ENCODE data around the gene NEK6. TPM values are rescaled to one million over a fixed set of nuclear protein-coding genes. Genes with fewer than 3 reads are reported as not detected.

NEK6 gene
- total and polyA plus RNA-seq, 2 of the 8 experiments (the other 6 are each of a cell fraction or from before 2014, with no cell fraction given), result 17.7 to 19.7 TPM

DNA sequence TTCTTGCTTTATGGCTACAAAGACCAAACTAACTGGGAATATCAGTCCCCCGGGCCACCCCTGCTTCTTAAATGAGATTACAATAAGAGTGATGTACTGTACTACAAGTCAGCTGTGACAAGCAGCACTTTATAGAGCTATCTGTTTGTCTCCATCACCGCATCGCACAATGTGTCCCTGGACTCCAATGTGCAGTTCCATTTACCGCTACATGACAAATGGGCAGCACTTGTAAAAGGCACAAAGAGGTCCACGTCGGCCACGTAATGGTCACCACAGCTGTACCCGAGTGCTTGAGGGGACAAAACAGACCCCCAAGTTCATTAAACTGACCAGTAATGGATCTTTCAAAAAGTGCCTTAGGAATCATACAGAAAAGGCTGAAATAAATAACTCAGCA, 103.4 kb downstream of the NEK6 start:
- H3K27me3 ChIP-seq (replicated peaks in 1 of 4; ENCODE audit: control insufficient read depth in 3 of 4, extremely low read depth in 1 of 4, insufficient read depth in 3 of 4, low read length in 3 of 4), result no peaks in the 10 kb centered on the region
- peaks cover 18% of the 10 kb centered on the region for H3K79me1 ChIP-seq (ENCODE audit: low read depth, low read length)
- H3K18ac ChIP-seq (ENCODE audit: extremely low read depth, low read length), result no peak overlapping the region
- no peak overlapping the region for H3K4me2 ChIP-seq (ENCODE audit: insufficient read depth in 1 of 2, low read depth in 2 of 2, low read length in 2 of 2)
- peaks cover 9 to 30% of the 10 kb centered on the region in 2 experiments for H4K20me1 ChIP-seq (replicated peaks in 1 of 2; ENCODE audit: control insufficient read depth in 1 of 2, insufficient read depth in 2 of 2, low read length in 2 of 2)
- no peaks in the 10 kb centered on the region for H3K23me2 ChIP-seq (ENCODE audit: low read depth, low read length)
- no peak overlapping the region for H2BK15ac ChIP-seq (ENCODE audit: low read length)
- H3K56ac ChIP-seq (replicated peaks; ENCODE audit: insufficient read length, low read depth, low read length), result no peak overlapping the region
- no peak overlapping the region for H3K27ac ChIP-seq (ENCODE audit: low read depth, low read length)
- ChIA-PET POLR2A (ENCODE audit: partially characterized antibody) (interaction anchor here (1.2 kb wide), 1 partner anchor 13 kb away, joined by 3 read pairs; no protein-coding TSS in a partner anchor), CTCF (ENCODE audit: partially characterized antibody) (interaction anchor here (0.8 to 2.8 kb wide), 10 partner anchors 8 to 239 kb away, joined by 3 to 15 read pairs (median 4); no protein-coding TSS in a partner anchor)
- no peak overlapping the region for H4K8ac ChIP-seq (ENCODE audit: extremely low read depth, insufficient read depth, low read length)
- no peaks in the 10 kb centered on the region for H3K9me3 ChIP-seq (ENCODE audit: insufficient read depth in 2 of 2, low read depth in 1 of 2, low read length in 1 of 2)
- 94% methylated on average over 8 of the region's 8 CpGs; no CpG with 5 or more reads in 1 of the 2 experiments for WGBS, 2 experiments (ENCODE audit: extremely low coverage in 1 of 2, insufficient coverage in 1 of 2, insufficient read length in 1 of 2, insufficient replicate concordance in 2 of 2, low coverage in 1 of 2, low lambda C conversion rate in 2 of 2, missing lambda C conversion rate in 1 of 2)
- H3K4ac ChIP-seq (replicated peaks; ENCODE audit: insufficient read length, low read depth, low read length), result no peak overlapping the region
- no peak for DNase-seq (ENCODE audit: low read depth in 1 of 2, low spot score in 2 of 2)
- H4K5ac ChIP-seq (ENCODE audit: insufficient read length, low read depth, low read length), result no peak overlapping the region
- no peak overlapping the region for H2AK5ac ChIP-seq (ENCODE audit: low read depth, low read length)
- no peak overlapping the region for H2BK5ac ChIP-seq (ENCODE audit: low read depth, low read length)
- H2AFZ ChIP-seq (ENCODE audit: low read length), result no peak overlapping the region
- H3K4me1 ChIP-seq (replicated peaks in 1 of 4; ENCODE audit: control insufficient read depth in 3 of 4, insufficient read depth in 4 of 4, low read length in 3 of 4), result no peaks in the 10 kb centered on the region
- H3K9ac ChIP-seq (replicated peaks in 1 of 4; ENCODE audit: extremely low read depth in 1 of 4, low read depth in 3 of 4, low read length in 3 of 4), result no peak overlapping the region
- H2BK12ac ChIP-seq (ENCODE audit: low read depth, low read length), result no peak overlapping the region
- no peak overlapping the region for H2BK20ac ChIP-seq (ENCODE audit: low read length)
- no peaks in the 10 kb centered on the region for H3K36me3 ChIP-seq (ENCODE audit: control insufficient read depth in 2 of 4, insufficient read depth in 4 of 4, low read length in 3 of 4)
- H2BK120ac ChIP-seq (replicated peaks; ENCODE audit: low read depth, low read length), result no peak overlapping the region
- no peak overlapping the region for H3K23ac ChIP-seq (ENCODE audit: insufficient read length)
- H3K4me3 ChIP-seq (ENCODE audit: extremely low read depth in 1 of 4, insufficient read depth in 2 of 4, low read depth in 3 of 4, low read length in 4 of 4), result no peak overlapping the region
- H3K14ac ChIP-seq (ENCODE audit: insufficient read length), result no peak overlapping the region
- no peak for FAIRE-seq
- H4K91ac ChIP-seq (replicated peaks; ENCODE audit: insufficient read length, low read length), result no peak overlapping the region
- H3K79me2 ChIP-seq (ENCODE audit: control insufficient read depth in 1 of 2, insufficient read depth in 2 of 2, low read length in 2 of 2), result peaks cover 3 to 83% of the 10 kb centered on the region in 2 experiments; a peak in 3 of 4 replicates
- TF ChIP-seq, protein P1, sequence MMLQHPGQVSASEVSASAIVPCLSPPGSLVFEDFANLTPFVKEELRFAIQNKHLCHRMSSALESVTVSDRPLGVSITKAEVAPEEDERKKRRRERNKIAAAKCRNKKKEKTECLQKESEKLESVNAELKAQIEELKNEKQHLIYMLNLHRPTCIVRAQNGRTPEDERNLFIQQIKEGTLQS (IDR thresholded peaks at IDR 0.05; ENCODE audit: insufficient read depth, low read depth, low read length), result no peak
- no peak for TF ChIP-seq TAF7 (optimal IDR thresholded peaks at IDR 0.05; ENCODE audit: borderline replicate concordance, low read depth, low read length)
- TF ChIP-seq PHF8 (conservative IDR thresholded peaks at IDR 0.05; ENCODE audit: low read depth, low read length), result no peak
- TF ChIP-seq KDM4A (IDR thresholded peaks at IDR 0.05; ENCODE audit: low read depth, low read length, severe bottlenecking), result no peak
- no peak for TF ChIP-seq POU5F1 (IDR thresholded peaks at IDR 0.05; ENCODE audit: low read depth, low read length)
- no peak for TF ChIP-seq HDAC6 (IDR thresholded peaks at IDR 0.05; ENCODE audit: low read depth, low read length)
- no peak for TF ChIP-seq CREB1 (IDR thresholded peaks at IDR 0.05)
- no peak for TF ChIP-seq TBP (IDR thresholded peaks at IDR 0.05; ENCODE audit: low read depth, low read length)
- TF ChIP-seq CHD1 (IDR thresholded peaks at IDR 0.05; ENCODE audit: low read depth, low read length), result no peak
- TF ChIP-seq BACH1 (IDR thresholded peaks at IDR 0.05; ENCODE audit: low read length), result no peak
- TF ChIP-seq, protein P2, sequence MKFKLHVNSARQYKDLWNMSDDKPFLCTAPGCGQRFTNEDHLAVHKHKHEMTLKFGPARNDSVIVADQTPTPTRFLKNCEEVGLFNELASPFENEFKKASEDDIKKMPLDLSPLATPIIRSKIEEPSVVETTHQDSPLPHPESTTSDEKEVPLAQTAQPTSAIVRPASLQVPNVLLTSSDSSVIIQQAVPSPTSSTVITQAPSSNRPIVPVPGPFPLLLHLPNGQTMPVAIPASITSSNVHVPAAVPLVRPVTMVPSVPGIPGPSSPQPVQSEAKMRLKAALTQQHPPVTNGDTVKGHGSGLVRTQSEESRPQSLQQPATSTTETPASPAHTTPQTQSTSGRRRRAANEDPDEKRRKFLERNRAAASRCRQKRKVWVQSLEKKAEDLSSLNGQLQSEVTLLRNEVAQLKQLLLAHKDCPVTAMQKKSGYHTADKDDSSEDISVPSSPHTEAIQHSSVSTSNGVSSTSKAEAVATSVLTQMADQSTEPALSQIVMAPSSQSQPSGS (IDR thresholded peaks at IDR 0.05; ENCODE audit: low read length), result no peak
- no peak for TF ChIP-seq RNF2 (IDR thresholded peaks at IDR 0.05; ENCODE audit: borderline replicate concordance, low read depth, low read length, missing control alignments, poor library complexity, severe bottlenecking)

Data from H1 (cell line).